IPS-18c (cell line): ENCODE measurements around the gene FIBCD1.

Source experiments
- H3K4me3 ChIP-seq: 2 replicates; pipeline ENCODE4 v1.7.0; 2013; ENCODE audit warnings: low read depth, mild to moderate bottlenecking, low read length, moderate library complexity; ENCODE audit not compliant: insufficient read depth
- H3K9me3 ChIP-seq: one replicate; pipeline ENCODE4 v1.6.1; 2013; ENCODE audit warnings: mild to moderate bottlenecking, low read length, moderate library complexity; ENCODE audit not compliant: control insufficient read depth, insufficient read depth

The FIBCD1 gene

GRCh38 chr9:130933114-130934046 lies 5.7 kb downstream of the FIBCD1 start:
- no peak overlapping the region for H3K4me3 ChIP-seq

GRCh38 chr9:130932255-130933079 lies 6.6 kb downstream of the FIBCD1 start:
- Histone ChIP-seq H3K9me3 (no peaks in the 10 kb centered on the region), H3K4me3 (no peak overlapping the region)

More at GRCh38 chr9:130933114-130934046, 5.7 kb downstream of the FIBCD1 start:
- H3K9me3 ChIP-seq, result no peaks in the 10 kb centered on the region

GRCh38 chr9:130931508-130932254 lies 7.4 kb downstream of the FIBCD1 start:
- Histone ChIP-seq H3K4me3 (no peak overlapping the region), H3K9me3 (no peaks in the 10 kb centered on the region)

- Histone ChIP-seq H3K9me3 (no peaks in the 10 kb centered on the region), H3K4me3 (no peak overlapping the region)
Observed at GRCh38 chr9:130930804-130931349, 8.2 kb downstream of the FIBCD1 start.

GRCh38 chr9:130930132-130930803 lies 8.8 kb downstream of the FIBCD1 start:
- no peaks in the 10 kb centered on the region for H3K9me3 ChIP-seq
- H3K4me3 ChIP-seq, result no peak overlapping the region

- no peak overlapping the region for H3K4me3 ChIP-seq
- H3K9me3 ChIP-seq, result no peaks in the 10 kb centered on the region
Observed at GRCh38 chr9:130929571-130930038, 9.4 kb downstream of the FIBCD1 start.

- Histone ChIP-seq H3K9me3 (no peaks in the 10 kb centered on the region), H3K4me3 (no peak overlapping the region)
Observed at GRCh38 chr9:130927995-130928900, 10.8 kb downstream of the FIBCD1 start.

GRCh38 chr9:130927338-130927737 lies 11.7 kb downstream of the FIBCD1 start:
- Histone ChIP-seq H3K9me3 (no peaks in the 10 kb centered on the region), H3K4me3 (no peak overlapping the region)

- no peak overlapping the region for H3K4me3 ChIP-seq
- H3K9me3 ChIP-seq, result no peaks in the 10 kb centered on the region
Observed at GRCh38 chr9:130925050-130925678, 13.9 kb downstream of the FIBCD1 start.

GRCh38 chr9:130924448-130924788 lies 14.6 kb downstream of the FIBCD1 start:
- no peaks in the 10 kb centered on the region for H3K9me3 ChIP-seq
- H3K4me3 ChIP-seq, result no peak overlapping the region

GRCh38 chr9:130923611-130924447 lies 15.2 kb downstream of the FIBCD1 start:
- Histone ChIP-seq H3K4me3 (no peak overlapping the region), H3K9me3 (no peaks in the 10 kb centered on the region)

- H3K4me3 ChIP-seq, result no peak overlapping the region
- no peaks in the 10 kb centered on the region for H3K9me3 ChIP-seq
Observed at GRCh38 chr9:130922893-130923610, 16.0 kb downstream of the FIBCD1 start.

GRCh38 chr9:130921989-130922892 lies 16.8 kb downstream of the FIBCD1 start:
- Histone ChIP-seq H3K4me3 (no peak overlapping the region), H3K9me3 (no peaks in the 10 kb centered on the region)
